ENCODE results near the gene PLPPR5.

Gene PLPPR5

DNA sequence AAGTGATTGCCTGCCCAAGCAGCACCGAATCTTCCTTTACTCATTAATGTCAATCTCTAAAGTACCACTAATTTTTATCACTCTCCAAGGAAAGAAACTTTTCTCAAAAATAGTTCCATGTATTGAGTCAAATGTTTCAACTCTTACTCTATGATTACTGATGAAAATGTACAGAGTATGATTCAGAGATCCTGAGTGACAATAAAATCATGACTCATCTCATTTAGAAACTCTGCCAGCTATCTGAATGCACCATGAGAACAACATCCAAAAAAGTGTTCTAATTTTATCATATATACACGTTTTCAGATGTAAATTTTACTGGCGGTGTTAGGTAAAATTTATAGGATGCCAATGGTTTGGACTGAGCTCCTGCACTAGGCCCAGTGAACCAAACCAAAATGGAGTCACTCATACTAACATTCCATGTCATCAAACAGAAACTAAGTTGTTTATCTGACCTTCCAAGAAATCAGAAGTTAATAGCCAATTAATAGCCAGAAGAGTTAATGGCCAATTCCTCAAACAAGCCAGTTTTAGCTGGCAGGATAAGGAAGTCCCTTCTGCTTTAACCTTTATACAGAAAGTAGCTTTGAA is 22.6 kb downstream of the PLPPR5 start:
- no peak overlapping the region for H3K4me2 ChIP-seq (ENCODE audit: low read length, poor library complexity, severe bottlenecking)
- no peak overlapping the region for H3K4me3 ChIP-seq (ENCODE audit: insufficient read depth in 1 of 2, low read depth in 1 of 2, low read length in 2 of 2)
- H3K4me1 ChIP-seq (ENCODE audit: control insufficient read depth, insufficient read depth, low read depth, low read length), result no peaks in the 10 kb centered on the region
- 100% methylated on average over 2 of the region's 3 CpGs for WGBS
- no peak overlapping the region for H2BK15ac ChIP-seq (ENCODE audit: low read depth, poor library complexity, severe bottlenecking)
- H3K9me3 ChIP-seq (ENCODE audit: control insufficient read depth, low read length), result peaks cover 9% of the 10 kb centered on the region
- no peaks in the 10 kb centered on the region for H3K27me3 ChIP-seq (ENCODE audit: control insufficient read depth in 1 of 2, insufficient read depth in 1 of 2, low read length in 2 of 2)
- H3K14ac ChIP-seq (ENCODE audit: low read length in 2 of 2), result no peak overlapping the region
- H2BK12ac ChIP-seq (ENCODE audit: low read length in 2 of 2), result no peak overlapping the region
- H4K91ac ChIP-seq (ENCODE audit: low read length), result no peak overlapping the region
- no peaks in the 10 kb centered on the region for H3K36me3 ChIP-seq (ENCODE audit: control insufficient read depth in 1 of 2, insufficient read depth in 2 of 2, low read depth in 1 of 2, low read length in 2 of 2)
- no peak overlapping the region for H3K18ac ChIP-seq (ENCODE audit: low read depth in 1 of 2, low read length in 2 of 2)
- H2BK5ac ChIP-seq (ENCODE audit: low read depth, low read length, poor library complexity, severe bottlenecking), result no peak overlapping the region
- no peak overlapping the region for H2BK120ac ChIP-seq (ENCODE audit: low read depth, low read length)
- H3K79me1 ChIP-seq (replicated peaks; ENCODE audit: low read length, poor library complexity, severe bottlenecking), result no peaks in the 10 kb centered on the region
- no peak overlapping the region for H4K8ac ChIP-seq (ENCODE audit: low read length)
- H3K9ac ChIP-seq (ENCODE audit: low read length), result no peak overlapping the region
- H3K23ac ChIP-seq (ENCODE audit: low read length in 2 of 2), result no peak overlapping the region
- H2AFZ ChIP-seq (ENCODE audit: low read depth, low read length), result no peak overlapping the region
- peak; percentile 31 for DNase-seq
- H3K27ac ChIP-seq (ENCODE audit: low read length, poor library complexity, severe bottlenecking), result no peak overlapping the region
- no peak overlapping the region for H3K4ac ChIP-seq (ENCODE audit: low read depth in 1 of 2, low read length in 2 of 2)
- no peak overlapping the region for H2AK5ac ChIP-seq (ENCODE audit: low read length, severe bottlenecking)

DNA sequence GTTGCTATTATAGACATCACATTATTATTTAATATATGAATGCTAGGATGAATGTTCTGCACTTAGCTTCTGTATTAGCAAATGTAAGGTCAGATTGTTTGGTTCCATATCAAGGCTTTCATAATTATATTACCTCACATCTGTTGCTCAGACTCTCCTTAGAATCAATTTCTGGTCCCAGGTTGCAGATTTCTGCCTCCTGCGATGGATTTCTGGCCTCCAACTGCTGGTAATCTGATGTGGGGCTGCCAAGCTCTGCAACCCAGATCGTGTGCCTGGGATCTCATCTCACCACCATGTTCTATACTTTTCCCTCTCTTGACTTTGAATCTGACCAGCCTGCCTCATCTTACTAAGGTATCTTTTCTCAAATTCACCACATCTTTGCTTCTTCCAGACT is 25.2 kb downstream of the PLPPR5 start:
- Histone ChIP-seq H2BK5ac (ENCODE audit: low read depth, low read length, poor library complexity, severe bottlenecking) (no peak overlapping the region), H2BK120ac (ENCODE audit: low read depth, low read length) (no peak overlapping the region), H2AK5ac (ENCODE audit: low read length, severe bottlenecking) (no peak overlapping the region), H3K4me3 (ENCODE audit: insufficient read depth in 1 of 2, low read depth in 1 of 2, low read length in 2 of 2) (no peak overlapping the region), H3K14ac (ENCODE audit: low read length in 2 of 2) (no peak overlapping the region), H3K18ac (ENCODE audit: low read depth in 1 of 2, low read length in 2 of 2) (no peak overlapping the region), H3K27ac (ENCODE audit: low read length, poor library complexity, severe bottlenecking) (no peak overlapping the region), H2BK12ac (ENCODE audit: low read length in 2 of 2) (no peak overlapping the region), H2BK15ac (ENCODE audit: low read depth, poor library complexity, severe bottlenecking) (no peak overlapping the region), H4K8ac (ENCODE audit: low read length) (no peak overlapping the region), H3K4me1 (ENCODE audit: control insufficient read depth, insufficient read depth, low read depth, low read length) (no peaks in the 10 kb centered on the region), H4K91ac (ENCODE audit: low read length) (no peak overlapping the region), H3K4me2 (ENCODE audit: low read length, poor library complexity, severe bottlenecking) (no peak overlapping the region), H3K36me3 (ENCODE audit: control insufficient read depth in 1 of 2, insufficient read depth in 2 of 2, low read depth in 1 of 2, low read length in 2 of 2) (no peaks in the 10 kb centered on the region), H3K79me1 (replicated peaks; ENCODE audit: low read length, poor library complexity, severe bottlenecking) (peaks cover 2% of the 10 kb centered on the region), H3K4ac (ENCODE audit: low read depth in 1 of 2, low read length in 2 of 2) (no peak overlapping the region), H2AFZ (ENCODE audit: low read depth, low read length) (no peak overlapping the region), H3K27me3 (ENCODE audit: control insufficient read depth in 1 of 2, insufficient read depth in 1 of 2, low read length in 2 of 2) (no peaks in the 10 kb centered on the region), H3K9me3 (ENCODE audit: control insufficient read depth, low read length) (peaks cover 6% of the 10 kb centered on the region), H3K9ac (ENCODE audit: low read length) (no peak overlapping the region), H3K23ac (ENCODE audit: low read length in 2 of 2) (no peak overlapping the region)
- WGBS, result 72% methylated on average over 2 of the region's 2 CpGs
- no peak for DNase-seq

DNA sequence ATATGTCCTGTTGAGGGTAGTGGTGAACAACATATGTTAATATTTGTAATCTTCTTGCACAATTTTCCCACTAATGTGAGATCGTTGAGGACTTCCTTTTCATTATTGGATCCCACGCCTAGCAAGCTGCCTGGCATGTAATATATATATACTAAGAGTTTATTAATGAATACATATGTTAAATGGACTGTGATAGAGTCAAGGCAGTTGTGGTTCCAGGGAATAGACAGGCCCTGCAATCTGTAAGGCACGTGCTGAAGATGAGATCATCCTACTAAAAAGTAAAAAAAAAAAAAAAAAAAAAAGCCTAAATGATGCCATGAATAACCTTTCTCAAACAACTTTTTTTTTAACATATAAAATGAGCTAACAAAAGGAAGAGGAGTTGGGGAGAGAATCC is 28.9 kb downstream of the PLPPR5 start:
- no peaks in the 10 kb centered on the region for H3K9me3 ChIP-seq (ENCODE audit: control insufficient read depth, low read length)
- no peaks in the 10 kb centered on the region for H3K27me3 ChIP-seq (ENCODE audit: control insufficient read depth in 1 of 2, insufficient read depth in 1 of 2, low read length in 2 of 2)
- peaks cover 2% of the 10 kb centered on the region for H3K79me1 ChIP-seq (replicated peaks; ENCODE audit: low read length, poor library complexity, severe bottlenecking)
- no peak overlapping the region for H4K91ac ChIP-seq (ENCODE audit: low read length)
- no peak overlapping the region for H3K14ac ChIP-seq (ENCODE audit: low read length in 2 of 2)
- no peak overlapping the region for H4K8ac ChIP-seq (ENCODE audit: low read length)
- H2AK5ac ChIP-seq (ENCODE audit: low read length, severe bottlenecking), result no peak overlapping the region
- no peak for DNase-seq
- no peak overlapping the region for H3K23ac ChIP-seq (ENCODE audit: low read length in 2 of 2)
- no peak overlapping the region for H3K9ac ChIP-seq (ENCODE audit: low read length)
- H2BK15ac ChIP-seq (ENCODE audit: low read depth, poor library complexity, severe bottlenecking), result no peak overlapping the region
- no peak overlapping the region for H2BK5ac ChIP-seq (ENCODE audit: low read depth, low read length, poor library complexity, severe bottlenecking)
- no peak overlapping the region for H3K27ac ChIP-seq (ENCODE audit: low read length, poor library complexity, severe bottlenecking)
- no peak overlapping the region for H2AFZ ChIP-seq (ENCODE audit: low read depth, low read length)
- no peaks in the 10 kb centered on the region for H3K4me1 ChIP-seq (ENCODE audit: control insufficient read depth, insufficient read depth, low read depth, low read length)
- H3K36me3 ChIP-seq (ENCODE audit: control insufficient read depth in 1 of 2, insufficient read depth in 2 of 2, low read depth in 1 of 2, low read length in 2 of 2), result no peaks in the 10 kb centered on the region
- no peak overlapping the region for H3K4ac ChIP-seq (ENCODE audit: low read depth in 1 of 2, low read length in 2 of 2)
- WGBS, result no CpG with 5 or more reads among the region's 3 CpGs
- no peak overlapping the region for H2BK120ac ChIP-seq (ENCODE audit: low read depth, low read length)
- no peak overlapping the region for H3K18ac ChIP-seq (ENCODE audit: low read depth in 1 of 2, low read length in 2 of 2)
- H2BK12ac ChIP-seq (ENCODE audit: low read length in 2 of 2), result no peak overlapping the region
- no peak overlapping the region for H3K4me3 ChIP-seq (ENCODE audit: insufficient read depth in 1 of 2, low read depth in 1 of 2, low read length in 2 of 2)
- no peak overlapping the region for H3K4me2 ChIP-seq (ENCODE audit: low read length, poor library complexity, severe bottlenecking)

DNA sequence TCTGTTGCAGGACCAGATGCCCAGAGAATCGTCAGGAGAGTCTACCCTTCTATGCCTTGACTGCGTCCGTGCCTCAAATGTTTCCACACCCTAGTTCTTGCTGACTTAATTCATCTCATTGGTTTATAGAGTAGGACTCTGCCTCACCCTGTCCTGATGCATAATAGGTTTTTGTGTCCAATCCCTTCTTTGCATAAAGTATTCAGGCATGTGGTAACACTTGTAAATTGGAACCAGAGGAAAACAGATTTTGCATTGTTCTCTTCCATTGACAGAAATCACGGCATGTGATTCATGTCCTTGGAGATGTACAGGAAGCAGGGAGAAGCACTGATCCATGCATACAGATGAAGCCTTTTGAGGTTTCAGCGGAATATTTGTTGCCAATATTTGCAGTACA is 29.5 kb downstream of the PLPPR5 start:
- no peak overlapping the region for H2AK5ac ChIP-seq (ENCODE audit: low read length, severe bottlenecking)
- 96% methylated on average over 4 of the region's 5 CpGs for WGBS

More for the DNA sequence above, 29.5 kb downstream of the PLPPR5 start:
- H3K9me3 ChIP-seq (ENCODE audit: control insufficient read depth, low read length), result no peaks in the 10 kb centered on the region
- no peak overlapping the region for H3K14ac ChIP-seq (ENCODE audit: low read length in 2 of 2)
- H3K9ac ChIP-seq (ENCODE audit: low read length), result no peak overlapping the region
- no peak overlapping the region for H2BK120ac ChIP-seq (ENCODE audit: low read depth, low read length)
- H4K8ac ChIP-seq (ENCODE audit: low read length), result no peak overlapping the region
- H4K91ac ChIP-seq (ENCODE audit: low read length), result no peak overlapping the region
- peaks cover 2% of the 10 kb centered on the region for H3K79me1 ChIP-seq (replicated peaks; ENCODE audit: low read length, poor library complexity, severe bottlenecking)
- H3K4me3 ChIP-seq (ENCODE audit: insufficient read depth in 1 of 2, low read depth in 1 of 2, low read length in 2 of 2), result no peak overlapping the region
- no peak for DNase-seq
- H3K36me3 ChIP-seq (ENCODE audit: control insufficient read depth in 1 of 2, insufficient read depth in 2 of 2, low read depth in 1 of 2, low read length in 2 of 2), result no peaks in the 10 kb centered on the region
- H2BK12ac ChIP-seq (ENCODE audit: low read length in 2 of 2), result no peak overlapping the region
- H2BK5ac ChIP-seq (ENCODE audit: low read depth, low read length, poor library complexity, severe bottlenecking), result no peak overlapping the region
- H3K4me2 ChIP-seq (ENCODE audit: low read length, poor library complexity, severe bottlenecking), result no peak overlapping the region
- H3K27ac ChIP-seq (ENCODE audit: low read length, poor library complexity, severe bottlenecking), result no peak overlapping the region
- no peak overlapping the region for H2BK15ac ChIP-seq (ENCODE audit: low read depth, poor library complexity, severe bottlenecking)
- H3K4me1 ChIP-seq (ENCODE audit: control insufficient read depth, insufficient read depth, low read depth, low read length), result no peaks in the 10 kb centered on the region
- H3K27me3 ChIP-seq (ENCODE audit: control insufficient read depth in 1 of 2, insufficient read depth in 1 of 2, low read length in 2 of 2), result no peaks in the 10 kb centered on the region
- H2AFZ ChIP-seq (ENCODE audit: low read depth, low read length), result no peak overlapping the region
- H3K4ac ChIP-seq (ENCODE audit: low read depth in 1 of 2, low read length in 2 of 2), result no peak overlapping the region
- H3K23ac ChIP-seq (ENCODE audit: low read length in 2 of 2), result no peak overlapping the region
- H3K18ac ChIP-seq (ENCODE audit: low read depth in 1 of 2, low read length in 2 of 2), result no peak overlapping the region

Data from mesenchymal stem cell (in vitro differentiated cells and primary cell).